ES-I3 (cell line): ENCODE measurements around the gene DDX53.

Experiments used
- H3K36me3 ChIP-seq: 2 replicates; pipeline ENCODE4 v1.6.1; 2013; ENCODE audit warnings: mild to moderate bottlenecking, low read length, control low read depth, moderate library complexity; ENCODE audit not compliant: insufficient read depth
- H3K4me1 ChIP-seq: 2 replicates; pipeline ENCODE4 v1.6.1; 2013; ENCODE audit warnings: mild to moderate bottlenecking, control low read depth, low read length; ENCODE audit not compliant: insufficient read depth
- H3K9ac ChIP-seq: 2 replicates; pipeline ENCODE4 v1.6.1; 2013; ENCODE audit warnings: low read depth, mild to moderate bottlenecking, low read length, moderate library complexity
- H3K9me3 ChIP-seq: 2 replicates; pipeline ENCODE4 v1.6.1; 2013; ENCODE audit warnings: mild to moderate bottlenecking, low read length, moderate library complexity; ENCODE audit not compliant: control insufficient read depth, insufficient read depth

Gene DDX53

GRCh38 chrX:22999696-23000223 lies at the start of gene DDX53:
TSS of gene DDX53 (plus strand) at chrX:22999960. CDS start at chrX:23000058, 98 bp downstream.
- no peaks in the 10 kb centered on the region for H3K4me1 ChIP-seq
- no peaks in the 10 kb centered on the region for H3K9me3 ChIP-seq
- H3K9ac ChIP-seq, result peak within 1 kb of the TSS; percentile 34; the same call in 1 of the 2 replicates
- H3K36me3 ChIP-seq, result no peaks in the 10 kb centered on the region

GRCh38 chrX:22950269-22951266 lies 49.2 kb upstream of the DDX53 start:
- Histone ChIP-seq H3K36me3 (no peaks in the 10 kb centered on the region), H3K4me1 (peaks cover 10% of the 10 kb centered on the region), H3K9me3 (no peaks in the 10 kb centered on the region), H3K9ac (no peak overlapping the region)

- Histone ChIP-seq H3K36me3 (no peaks in the 10 kb centered on the region), H3K9ac (no peak overlapping the region; the same call in 1 of the 2 replicates), H3K9me3 (no peaks in the 10 kb centered on the region), H3K4me1 (peaks cover 10% of the 10 kb centered on the region)
Observed at GRCh38 chrX:22952010-22952409, 47.8 kb upstream of the DDX53 start.

GRCh38 chrX:22958250-22958649 lies 41.5 kb upstream of the DDX53 start:
- H3K9ac ChIP-seq, result no peak overlapping the region
- peaks cover 4% of the 10 kb centered on the region for H3K4me1 ChIP-seq
- no peaks in the 10 kb centered on the region for H3K36me3 ChIP-seq
- H3K9me3 ChIP-seq, result no peaks in the 10 kb centered on the region

- H3K9me3 ChIP-seq, result no peaks in the 10 kb centered on the region
- H3K36me3 ChIP-seq, result no peaks in the 10 kb centered on the region
- no peak overlapping the region for H3K9ac ChIP-seq
- H3K4me1 ChIP-seq, result peaks cover 4% of the 10 kb centered on the region
Observed at GRCh38 chrX:22959204-22959920, 40.4 kb upstream of the DDX53 start.

- Histone ChIP-seq H3K4me1 (no peaks in the 10 kb centered on the region; the same call in none of the 2 replicates), H3K36me3 (no peaks in the 10 kb centered on the region), H3K9ac (no peak overlapping the region), H3K9me3 (no peaks in the 10 kb centered on the region)
Observed at GRCh38 chrX:22963196-22963595, 36.6 kb upstream of the DDX53 start.

GRCh38 chrX:22968494-22968893 lies 31.3 kb upstream of the DDX53 start:
- H3K9ac ChIP-seq, result no peak overlapping the region
- H3K4me1 ChIP-seq, result peaks cover 8% of the 10 kb centered on the region; the same call in 1 of the 2 replicates

GRCh38 chrX:22969411-22969810 lies 30.3 kb upstream of the DDX53 start:
- Histone ChIP-seq H3K9ac (no peak overlapping the region), H3K4me1 (peaks cover 8% of the 10 kb centered on the region; the same call in 1 of the 2 replicates), H3K9me3 (no peaks in the 10 kb centered on the region), H3K36me3 (no peaks in the 10 kb centered on the region)

More at GRCh38 chrX:22968494-22968893, 31.3 kb upstream of the DDX53 start:
- Histone ChIP-seq H3K9me3 (no peaks in the 10 kb centered on the region), H3K36me3 (no peaks in the 10 kb centered on the region)

- Histone ChIP-seq H3K36me3 (no peaks in the 10 kb centered on the region), H3K4me1 (peaks cover 8% of the 10 kb centered on the region; the same call in 1 of the 2 replicates), H3K9me3 (no peaks in the 10 kb centered on the region), H3K9ac (no peak overlapping the region)
Observed at GRCh38 chrX:22970861-22971260, 28.9 kb upstream of the DDX53 start.

GRCh38 chrX:22974616-22975015 lies 25.1 kb upstream of the DDX53 start:
- Histone ChIP-seq H3K36me3 (no peaks in the 10 kb centered on the region), H3K9me3 (no peaks in the 10 kb centered on the region), H3K9ac (no peak overlapping the region), H3K4me1 (no peaks in the 10 kb centered on the region)

GRCh38 chrX:22975786-22976185 lies 24.0 kb upstream of the DDX53 start:
- H3K9me3 ChIP-seq, result no peaks in the 10 kb centered on the region
- no peak overlapping the region for H3K9ac ChIP-seq
- H3K36me3 ChIP-seq, result no peaks in the 10 kb centered on the region
- no peaks in the 10 kb centered on the region for H3K4me1 ChIP-seq

GRCh38 chrX:22985958-22986357 lies 13.8 kb upstream of the DDX53 start:
- H3K9ac ChIP-seq, result no peak overlapping the region
- no peaks in the 10 kb centered on the region for H3K36me3 ChIP-seq
- H3K4me1 ChIP-seq, result no peaks in the 10 kb centered on the region
- no peaks in the 10 kb centered on the region for H3K9me3 ChIP-seq

GRCh38 chrX:22987452-22987851 lies 12.3 kb upstream of the DDX53 start:
- Histone ChIP-seq H3K36me3 (no peaks in the 10 kb centered on the region), H3K9me3 (no peaks in the 10 kb centered on the region), H3K9ac (no peak overlapping the region), H3K4me1 (no peaks in the 10 kb centered on the region)

- H3K4me1 ChIP-seq, result no peaks in the 10 kb centered on the region
- H3K9me3 ChIP-seq, result no peaks in the 10 kb centered on the region
- H3K36me3 ChIP-seq, result no peaks in the 10 kb centered on the region
Observed at GRCh38 chrX:23003116-23003515, 3.4 kb downstream of the DDX53 start.

More at GRCh38 chrX:23003116-23003515, 3.4 kb downstream of the DDX53 start:
- H3K9ac ChIP-seq, result no peak overlapping the region
